ENCODE results near the gene LRRC18.

Gene LRRC18

GRCh38 chr10:48903151-48903550, 36.5 kb downstream of the LRRC18 start:
- DNase-seq (ENCODE audit: low read depth), result no peak
- H3K4me3 ChIP-seq (ENCODE audit: low read depth, low read length), result no peak overlapping the region
- TF ChIP-seq CTCF (conservative IDR thresholded peaks at IDR 0.05; ENCODE audit: low read depth, low read length), result no peak

- no peak for DNase-seq (ENCODE audit: low read depth)
- no peak for TF ChIP-seq CTCF (conservative IDR thresholded peaks at IDR 0.05; ENCODE audit: low read depth, low read length)
- no peak overlapping the region for H3K4me3 ChIP-seq (ENCODE audit: low read depth, low read length)
These were observed 37.5 kb downstream of the LRRC18 start for GRCh38 chr10:48902096-48902495.

- no peak for TF ChIP-seq CTCF (conservative IDR thresholded peaks at IDR 0.05; ENCODE audit: low read depth, low read length)
- H3K4me3 ChIP-seq (ENCODE audit: low read depth, low read length), result no peak overlapping the region
- DNase-seq (ENCODE audit: low read depth), result no peak
These were observed 38.3 kb downstream of the LRRC18 start for GRCh38 chr10:48901319-48901718.

GRCh38 chr10:48900371-48900801, 39.3 kb downstream of the LRRC18 start:
- TF ChIP-seq CTCF (conservative IDR thresholded peaks at IDR 0.05; ENCODE audit: low read depth, low read length), result no peak
- no peak for DNase-seq (ENCODE audit: low read depth)
- no peak overlapping the region for H3K4me3 ChIP-seq (ENCODE audit: low read depth, low read length)

- no peak for DNase-seq (ENCODE audit: low read depth)
- TF ChIP-seq CTCF (conservative IDR thresholded peaks at IDR 0.05; ENCODE audit: low read depth, low read length), result no peak
- no peak overlapping the region for H3K4me3 ChIP-seq (ENCODE audit: low read depth, low read length)
These were observed 39.9 kb downstream of the LRRC18 start for GRCh38 chr10:48899781-48900180.

GRCh38 chr10:48898426-48898825, 41.2 kb downstream of the LRRC18 start:
- no peak for TF ChIP-seq CTCF (conservative IDR thresholded peaks at IDR 0.05; ENCODE audit: low read depth, low read length)
- no peak for DNase-seq (ENCODE audit: low read depth)
- no peak overlapping the region for H3K4me3 ChIP-seq (ENCODE audit: low read depth, low read length)

GRCh38 chr10:48897441-48897790, 42.2 kb downstream of the LRRC18 start:
- no peak for TF ChIP-seq CTCF (conservative IDR thresholded peaks at IDR 0.05; ENCODE audit: low read depth, low read length)
- DNase-seq (ENCODE audit: low read depth), result no peak
- no peak overlapping the region for H3K4me3 ChIP-seq (ENCODE audit: low read depth, low read length)

Measured in choroid plexus epithelial cell (primary cell).